Measurements from ENCODE around the gene GH2.
"Not testable (repeated sequence)": the region's sequence is repeated elsewhere in the genome, so short reads cannot be mapped to it uniquely, and the experiment has no call there.

GH2 gene

GRCh38 chr17:63920779-63921178 lies 39.0 kb upstream of the GH2 start:
- not testable (repeated sequence) for H3K36me3 ChIP-seq (ENCODE audit: control insufficient read depth, insufficient read depth, low read length); H3K27ac ChIP-seq (ENCODE audit: insufficient read depth, low read depth, low read length, poor library complexity, severe bottlenecking); H3K4me3 ChIP-seq (ENCODE audit: insufficient read depth, low read depth, low read length); H3K4me1 ChIP-seq (ENCODE audit: control insufficient read depth, insufficient read depth, low read length); H3K9me3 ChIP-seq (ENCODE audit: control insufficient read depth, low read length); H3K27me3 ChIP-seq (ENCODE audit: control insufficient read depth, insufficient read depth, low read length, poor library complexity, severe bottlenecking)
- WGBS, 2 experiments: 92 to 93% methylated on average over 5 of the region's 5 CpGs

GRCh38 chr17:63920050-63920449 lies 38.3 kb upstream of the GH2 start:
- WGBS, 2 experiments: 92 to 93% methylated on average over 6 of the region's 6 CpGs
- not testable (repeated sequence) for H3K9me3 ChIP-seq (ENCODE audit: control insufficient read depth, low read length); H3K4me1 ChIP-seq (ENCODE audit: control insufficient read depth, insufficient read depth, low read length); H3K4me3 ChIP-seq (ENCODE audit: insufficient read depth, low read depth, low read length); H3K36me3 ChIP-seq (ENCODE audit: control insufficient read depth, insufficient read depth, low read length); H3K27ac ChIP-seq (ENCODE audit: insufficient read depth, low read depth, low read length, poor library complexity, severe bottlenecking); H3K27me3 ChIP-seq (ENCODE audit: control insufficient read depth, insufficient read depth, low read length, poor library complexity, severe bottlenecking)

DNA sequence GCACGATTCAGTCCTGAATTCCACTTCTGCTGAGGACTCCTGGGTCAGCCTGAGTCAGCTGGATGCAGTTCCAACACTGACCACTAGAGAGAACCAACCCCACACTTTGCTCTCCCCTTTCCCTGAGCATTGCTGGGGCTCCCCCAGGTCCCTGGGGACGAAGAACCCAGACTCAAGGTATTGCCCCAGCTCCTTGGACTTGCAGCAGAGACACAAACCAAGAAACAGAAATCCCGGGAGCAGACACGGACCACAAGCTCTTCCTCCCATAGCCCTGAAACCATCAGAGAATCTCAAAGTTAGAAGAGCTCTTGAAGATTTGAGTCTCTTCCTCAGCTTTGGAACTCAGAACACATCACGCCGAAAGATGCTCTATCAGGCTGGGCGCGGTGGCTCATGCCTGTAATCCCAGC lies 37.6 kb upstream of the GH2 start:
- H3K4me3 ChIP-seq (ENCODE audit: insufficient read depth, low read depth, low read length): no peak overlapping the region
- H3K36me3 ChIP-seq (ENCODE audit: control insufficient read depth, insufficient read depth, low read length): no peaks in the 10 kb centered on the region
- H3K9me3 ChIP-seq (ENCODE audit: control insufficient read depth, low read length): no peaks in the 10 kb centered on the region
- WGBS, 2 experiments: 60 to 63% methylated on average over 8 of the region's 8 CpGs
- no peaks in the 10 kb centered on the region for H3K27me3 ChIP-seq (ENCODE audit: control insufficient read depth, insufficient read depth, low read length, poor library complexity, severe bottlenecking)
- no peaks in the 10 kb centered on the region for H3K4me1 ChIP-seq (ENCODE audit: control insufficient read depth, insufficient read depth, low read length)
- H3K27ac ChIP-seq (ENCODE audit: insufficient read depth, low read depth, low read length, poor library complexity, severe bottlenecking): no peak overlapping the region

GRCh38 chr17:63918789-63919305 lies 37.1 kb upstream of the GH2 start, which contains the start of gene GH1:
TSS of gene GH1 (minus strand) at chr17:63918839. CDS start at chr17:63918776, 63 bp downstream.
- whole genome bisulfite sequencing, 2 experiments: 60 to 62% methylated on average over 9 to 10 of the region's 10 CpGs
- H3K36me3 ChIP-seq (ENCODE audit: control insufficient read depth, insufficient read depth, low read length); H3K9me3 ChIP-seq (ENCODE audit: control insufficient read depth, low read length); H3K27me3 ChIP-seq (ENCODE audit: control insufficient read depth, insufficient read depth, low read length, poor library complexity, severe bottlenecking); H3K27ac ChIP-seq (ENCODE audit: insufficient read depth, low read depth, low read length, poor library complexity, severe bottlenecking); H3K4me1 ChIP-seq (ENCODE audit: control insufficient read depth, insufficient read depth, low read length); H3K4me3 ChIP-seq (ENCODE audit: insufficient read depth, low read depth, low read length): not testable (repeated sequence)

- no peaks in the 10 kb centered on the region for H3K4me1 ChIP-seq (ENCODE audit: control insufficient read depth, insufficient read depth, low read length)
- H3K4me3 ChIP-seq (ENCODE audit: insufficient read depth, low read depth, low read length): no peak overlapping the region
- H3K27ac ChIP-seq (ENCODE audit: insufficient read depth, low read depth, low read length, poor library complexity, severe bottlenecking): no peak overlapping the region
- 34 to 37% methylated on average over 10 of the region's 10 CpGs for WGBS, 2 experiments
- no peaks in the 10 kb centered on the region for H3K9me3 ChIP-seq (ENCODE audit: control insufficient read depth, low read length)
- no peaks in the 10 kb centered on the region for H3K36me3 ChIP-seq (ENCODE audit: control insufficient read depth, insufficient read depth, low read length)
- H3K27me3 ChIP-seq (ENCODE audit: control insufficient read depth, insufficient read depth, low read length, poor library complexity, severe bottlenecking): no peaks in the 10 kb centered on the region
Observed at GRCh38 chr17:63918305-63918704, 36.6 kb upstream of the GH2 start.

DNA sequence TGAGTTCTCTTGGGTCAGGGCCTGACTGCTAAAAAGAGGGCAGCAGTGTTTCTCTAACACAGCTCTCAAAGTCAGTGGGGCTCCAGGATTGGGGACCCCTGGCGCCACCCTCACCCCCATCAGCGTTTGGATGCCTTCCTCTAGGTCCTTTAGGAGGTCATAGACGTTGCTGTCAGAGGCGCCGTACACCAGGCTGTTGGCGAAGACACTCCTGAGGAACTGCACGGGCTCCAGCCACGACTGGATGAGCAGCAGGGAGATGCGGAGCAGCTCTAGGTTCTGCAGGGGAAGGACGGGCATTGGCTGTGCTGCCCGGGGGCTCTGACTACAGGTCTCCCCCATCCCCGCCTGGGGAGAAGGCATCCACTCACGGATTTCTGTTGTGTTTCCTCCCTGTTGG lies 35.9 kb upstream of the GH2 start:
- H3K9me3 ChIP-seq (ENCODE audit: control insufficient read depth, low read length): no peaks in the 10 kb centered on the region
- no peaks in the 10 kb centered on the region for H3K4me1 ChIP-seq (ENCODE audit: control insufficient read depth, insufficient read depth, low read length)
- no peak overlapping the region for H3K27ac ChIP-seq (ENCODE audit: insufficient read depth, low read depth, low read length, poor library complexity, severe bottlenecking)
- no peaks in the 10 kb centered on the region for H3K36me3 ChIP-seq (ENCODE audit: control insufficient read depth, insufficient read depth, low read length)
- no peak overlapping the region for H3K4me3 ChIP-seq (ENCODE audit: insufficient read depth, low read depth, low read length)
- WGBS, 2 experiments: 79 to 84% methylated on average over 13 of the region's 13 CpGs
- no peaks in the 10 kb centered on the region for H3K27me3 ChIP-seq (ENCODE audit: control insufficient read depth, insufficient read depth, low read length, poor library complexity, severe bottlenecking)

- H3K4me1 ChIP-seq (ENCODE audit: control insufficient read depth, insufficient read depth, low read length); H3K9me3 ChIP-seq (ENCODE audit: control insufficient read depth, low read length); H3K27ac ChIP-seq (ENCODE audit: insufficient read depth, low read depth, low read length, poor library complexity, severe bottlenecking); H3K27me3 ChIP-seq (ENCODE audit: control insufficient read depth, insufficient read depth, low read length, poor library complexity, severe bottlenecking); H3K36me3 ChIP-seq (ENCODE audit: control insufficient read depth, insufficient read depth, low read length); H3K4me3 ChIP-seq (ENCODE audit: insufficient read depth, low read depth, low read length): not testable (repeated sequence)
- WGBS, 2 experiments: 93 to 97% methylated on average over 10 of the region's 11 CpGs
Observed at GRCh38 chr17:63917206-63917605, 35.5 kb upstream of the GH2 start.

DNA sequence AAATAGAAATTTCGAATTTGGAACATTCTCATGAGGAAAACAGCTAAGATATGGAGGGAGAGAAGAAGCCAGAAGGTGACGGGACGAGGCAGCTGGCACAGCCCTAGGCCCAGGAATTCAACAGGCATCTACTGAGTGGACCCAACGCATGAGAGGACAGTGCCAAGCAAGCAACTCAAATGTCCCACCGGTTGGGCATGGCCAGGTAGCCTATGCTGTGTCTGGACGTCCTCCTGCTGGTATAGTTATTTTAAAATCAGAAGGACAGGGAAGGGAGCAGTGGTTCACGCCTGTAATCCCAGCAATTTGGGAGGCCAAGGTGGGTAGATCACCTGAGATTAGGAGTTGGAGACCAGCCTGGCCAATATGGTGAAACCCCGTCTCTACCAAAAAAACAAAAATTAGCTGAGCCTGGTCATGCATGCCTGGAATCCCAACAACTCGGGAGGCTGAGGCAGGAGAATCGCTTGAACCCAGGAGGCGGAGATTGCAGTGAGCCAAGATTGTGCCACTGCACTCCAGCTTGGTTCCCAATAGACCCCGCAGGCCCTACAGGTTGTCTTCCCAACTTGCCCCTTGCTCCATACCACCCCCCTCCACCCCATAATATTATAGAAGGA lies 34.9 kb upstream of the GH2 start:
- Histone ChIP-seq H3K4me1 (ENCODE audit: control insufficient read depth, insufficient read depth, low read length) (no peaks in the 10 kb centered on the region), H3K9me3 (ENCODE audit: control insufficient read depth, low read length) (no peaks in the 10 kb centered on the region), H3K4me3 (ENCODE audit: insufficient read depth, low read depth, low read length) (no peak overlapping the region), H3K27ac (ENCODE audit: insufficient read depth, low read depth, low read length, poor library complexity, severe bottlenecking) (no peak overlapping the region), H3K27me3 (ENCODE audit: control insufficient read depth, insufficient read depth, low read length, poor library complexity, severe bottlenecking) (no peaks in the 10 kb centered on the region), H3K36me3 (ENCODE audit: control insufficient read depth, insufficient read depth, low read length) (no peaks in the 10 kb centered on the region)
- 90 to 94% methylated on average over 12 of the region's 12 CpGs for WGBS, 2 experiments

DNA sequence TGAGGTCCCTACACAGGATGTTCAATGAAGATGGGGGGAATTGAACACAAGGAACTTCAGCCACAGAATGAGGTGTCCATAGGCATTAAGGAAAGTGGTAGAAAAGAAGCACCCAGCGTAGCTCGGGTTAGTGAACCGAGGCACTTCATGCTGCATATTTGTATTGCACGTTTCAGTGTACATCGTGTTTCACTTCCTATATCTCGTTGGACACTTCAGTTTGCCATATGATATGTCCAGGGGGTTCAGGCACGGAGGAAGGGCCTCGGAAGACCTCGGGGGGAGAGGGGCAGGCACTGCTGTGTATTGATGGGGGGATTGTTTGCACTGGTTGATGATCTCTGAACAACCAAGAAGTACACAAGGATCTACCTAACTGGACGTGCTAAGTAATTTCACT lies 34.0 kb upstream of the GH2 start:
- H3K27me3 ChIP-seq (ENCODE audit: control insufficient read depth, insufficient read depth, low read length, poor library complexity, severe bottlenecking); H3K9me3 ChIP-seq (ENCODE audit: control insufficient read depth, low read length); H3K36me3 ChIP-seq (ENCODE audit: control insufficient read depth, insufficient read depth, low read length); H3K4me3 ChIP-seq (ENCODE audit: insufficient read depth, low read depth, low read length); H3K27ac ChIP-seq (ENCODE audit: insufficient read depth, low read depth, low read length, poor library complexity, severe bottlenecking); H3K4me1 ChIP-seq (ENCODE audit: control insufficient read depth, insufficient read depth, low read length): not testable (repeated sequence)
- WGBS, 2 experiments: 92 to 93% methylated on average over 10 of the region's 10 CpGs

GRCh38 chr17:63914471-63914870 lies 32.7 kb upstream of the GH2 start:
- H3K27ac ChIP-seq (ENCODE audit: insufficient read depth, low read depth, low read length, poor library complexity, severe bottlenecking): no peak overlapping the region
- no peaks in the 10 kb centered on the region for H3K36me3 ChIP-seq (ENCODE audit: control insufficient read depth, insufficient read depth, low read length)
- 86 to 94% methylated on average over 7 of the region's 7 CpGs for WGBS, 2 experiments
- no peak overlapping the region for H3K4me3 ChIP-seq (ENCODE audit: insufficient read depth, low read depth, low read length)
- no peaks in the 10 kb centered on the region for H3K4me1 ChIP-seq (ENCODE audit: control insufficient read depth, insufficient read depth, low read length)
- no peaks in the 10 kb centered on the region for H3K9me3 ChIP-seq (ENCODE audit: control insufficient read depth, low read length)
- no peaks in the 10 kb centered on the region for H3K27me3 ChIP-seq (ENCODE audit: control insufficient read depth, insufficient read depth, low read length, poor library complexity, severe bottlenecking)

GRCh38 chr17:63911657-63912100 lies 29.9 kb upstream of the GH2 start:
- Histone ChIP-seq H3K27me3 (ENCODE audit: control insufficient read depth, insufficient read depth, low read length, poor library complexity, severe bottlenecking) (no peaks in the 10 kb centered on the region), H3K27ac (ENCODE audit: insufficient read depth, low read depth, low read length, poor library complexity, severe bottlenecking) (no peak overlapping the region), H3K4me1 (ENCODE audit: control insufficient read depth, insufficient read depth, low read length) (no peaks in the 10 kb centered on the region), H3K36me3 (ENCODE audit: control insufficient read depth, insufficient read depth, low read length) (no peaks in the 10 kb centered on the region), H3K4me3 (ENCODE audit: insufficient read depth, low read depth, low read length) (no peak overlapping the region), H3K9me3 (ENCODE audit: control insufficient read depth, low read length) (no peaks in the 10 kb centered on the region)
- 46% methylated on average over 8 of the region's 8 CpGs for WGBS, 2 experiments

All from ectodermal cell (in vitro differentiated cells).